NCI-H2196 (cell line): ENCODE measurements around the gene TXNRD2.

Source experiments
- DNase-seq: peaks from one replicate; lab custom pipeline; 2025; ENCODE audit not compliant: unreplicated experiment; lab: John Stamatoyannopoulos, UW

The TXNRD2 gene

DNA sequence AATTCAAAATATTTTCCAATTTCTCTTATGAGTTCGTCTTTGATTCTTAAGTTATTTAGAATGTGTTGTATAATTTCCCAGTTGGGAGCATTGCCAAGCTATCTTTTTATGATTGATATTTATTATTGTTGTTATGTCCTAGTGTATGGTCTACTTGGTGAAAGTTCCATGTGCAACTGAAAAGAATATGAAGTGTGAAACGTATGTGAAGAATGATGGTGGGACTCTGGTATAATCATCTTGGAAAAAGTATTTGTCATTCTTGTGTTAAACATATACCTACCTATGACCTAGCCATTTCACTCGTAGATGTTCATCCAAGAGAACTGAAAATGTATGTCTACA lies 75.0 kb downstream of the TXNRD2 start:
- DNase-seq, result no peak

DNA sequence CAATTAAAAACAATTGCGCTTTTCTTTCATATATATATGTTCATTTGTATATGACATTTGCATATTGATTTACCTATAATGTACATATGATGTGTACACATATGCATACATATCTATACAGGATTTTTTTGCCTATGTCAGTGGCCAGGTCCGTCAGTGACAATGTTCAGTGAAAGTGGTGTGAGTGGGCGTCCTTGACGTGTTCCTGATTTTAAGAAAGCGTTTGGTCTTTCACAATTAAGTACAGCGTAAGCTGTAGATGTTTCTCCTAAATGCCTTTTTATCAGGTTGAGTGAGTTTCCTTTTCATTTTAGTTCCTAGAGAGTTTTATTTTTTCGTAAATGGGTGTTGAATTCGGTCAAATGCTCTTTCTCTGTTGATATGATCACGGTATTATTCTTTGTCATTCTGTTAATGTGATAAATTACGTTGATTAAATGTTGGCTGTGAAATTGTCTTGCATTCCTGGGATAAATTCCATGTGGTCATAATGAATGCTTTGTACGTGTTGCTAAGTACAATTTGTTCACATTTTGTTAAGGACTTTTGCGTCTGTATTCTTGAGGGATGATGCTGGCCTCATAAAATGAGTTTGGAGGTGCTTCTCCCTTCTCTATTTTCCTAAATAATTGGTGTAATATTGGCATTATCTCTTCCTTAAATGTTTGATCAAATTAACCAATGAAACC lies 76.3 kb downstream of the TXNRD2 start:
- DNase-seq, result no peak

DNA sequence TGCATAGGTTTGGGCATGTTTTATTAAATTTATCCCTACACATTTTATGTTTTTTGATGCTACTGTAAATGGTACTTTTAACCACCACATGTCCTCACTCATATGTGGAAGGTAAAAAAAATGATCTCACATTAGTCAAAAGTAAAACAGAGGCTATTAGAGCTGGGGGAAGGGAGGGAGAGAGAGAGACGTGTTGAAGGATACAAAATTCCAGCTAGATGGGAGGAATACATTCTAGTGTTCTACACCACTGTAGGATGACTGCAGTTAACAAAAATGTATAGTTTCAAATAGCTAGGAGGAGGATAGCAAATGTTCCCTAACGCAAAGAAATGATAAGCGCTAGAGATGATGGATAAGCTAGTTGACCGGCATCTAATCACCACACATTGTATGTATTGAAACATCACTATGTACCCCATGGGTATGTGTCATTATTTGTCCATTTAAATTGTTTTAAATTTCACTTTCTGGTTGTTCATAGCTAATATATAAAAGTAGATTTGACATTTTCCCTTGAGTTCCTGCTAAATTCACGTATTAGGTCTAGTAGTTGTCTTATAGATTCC lies 77.0 kb downstream of the TXNRD2 start:
- DNase-seq, result no peak

DNA sequence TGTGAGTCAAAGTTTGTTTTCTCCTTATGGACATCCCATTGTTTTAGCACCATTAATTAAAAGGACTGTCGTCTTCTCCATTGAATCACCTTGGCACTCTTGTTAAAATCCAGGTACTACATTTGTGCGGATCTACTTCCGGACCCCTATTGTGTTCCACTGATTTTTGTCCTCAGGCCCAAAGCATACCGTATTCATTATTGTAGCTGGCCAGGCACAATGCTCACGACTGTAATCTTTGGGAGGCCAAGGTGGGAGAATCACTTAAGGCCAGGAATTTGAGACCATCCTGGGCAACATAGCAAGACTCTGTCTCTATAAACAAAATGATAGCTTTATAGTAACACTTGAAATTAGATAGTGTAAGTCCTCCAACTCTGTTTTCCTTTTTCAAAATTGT lies 78.0 kb downstream of the TXNRD2 start:
- no peak for DNase-seq

DNA sequence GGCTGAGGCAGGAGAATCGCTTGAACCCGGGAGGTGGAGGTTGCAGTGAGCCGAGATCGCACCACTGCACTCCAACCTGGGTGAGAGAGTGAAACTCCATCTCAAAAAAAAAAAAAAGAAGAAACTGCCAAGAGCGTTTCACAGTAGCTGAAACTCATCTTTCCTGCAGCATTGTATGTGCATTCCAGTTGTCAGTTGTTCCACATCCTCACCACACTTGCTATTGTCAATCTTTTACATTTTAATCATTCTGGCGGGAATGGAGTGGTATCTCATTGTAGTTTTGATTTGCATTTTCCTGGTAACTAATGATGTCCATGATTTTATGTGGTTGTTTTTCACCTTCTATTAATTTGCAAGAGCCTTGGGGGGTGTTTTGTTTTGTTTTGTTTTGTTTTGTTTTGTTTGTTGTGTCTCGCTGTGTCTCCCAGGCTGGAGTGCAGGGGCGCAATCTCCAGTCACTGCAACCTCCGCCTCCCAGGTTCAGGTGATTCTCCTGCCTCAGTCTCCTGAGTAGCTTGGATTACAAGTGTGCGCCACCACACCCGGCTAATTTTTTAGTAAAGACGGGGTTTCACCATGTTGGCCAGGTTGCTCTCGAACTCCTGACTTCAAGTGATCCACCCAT lies 78.9 kb downstream of the TXNRD2 start:
- DNase-seq, result no peak

DNA sequence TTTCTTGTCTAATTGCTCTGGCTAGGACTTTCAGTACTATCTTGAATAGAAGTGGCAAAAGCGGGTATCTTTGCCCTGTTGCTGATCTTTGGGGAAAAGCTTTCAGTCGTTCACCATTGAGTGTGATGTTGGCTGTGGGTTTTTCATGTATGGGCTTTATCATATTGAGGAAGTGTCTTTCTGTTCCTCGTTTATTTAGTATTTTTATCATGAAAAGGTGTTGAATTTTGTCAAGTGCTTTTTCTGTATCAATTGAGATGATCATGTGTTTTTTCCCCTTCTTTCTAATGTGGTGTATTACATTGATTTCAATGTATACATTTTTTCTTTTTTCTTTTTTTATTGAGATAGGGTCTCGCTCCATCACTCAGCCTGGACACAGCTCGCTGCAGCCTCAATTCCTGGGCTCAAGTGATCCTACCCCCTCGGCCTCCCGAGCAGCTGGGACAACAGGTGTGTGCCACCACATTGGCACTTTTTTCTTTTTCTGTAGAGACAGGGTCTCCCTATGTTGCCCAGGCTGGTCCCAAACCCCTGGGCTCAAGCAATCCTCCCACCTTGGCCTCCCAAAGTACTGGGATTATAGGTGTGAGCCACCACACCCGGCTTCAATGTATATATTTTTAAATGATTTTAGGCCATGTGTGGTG lies 81.6 kb downstream of the TXNRD2 start:
- DNase-seq, result no peak

DNA sequence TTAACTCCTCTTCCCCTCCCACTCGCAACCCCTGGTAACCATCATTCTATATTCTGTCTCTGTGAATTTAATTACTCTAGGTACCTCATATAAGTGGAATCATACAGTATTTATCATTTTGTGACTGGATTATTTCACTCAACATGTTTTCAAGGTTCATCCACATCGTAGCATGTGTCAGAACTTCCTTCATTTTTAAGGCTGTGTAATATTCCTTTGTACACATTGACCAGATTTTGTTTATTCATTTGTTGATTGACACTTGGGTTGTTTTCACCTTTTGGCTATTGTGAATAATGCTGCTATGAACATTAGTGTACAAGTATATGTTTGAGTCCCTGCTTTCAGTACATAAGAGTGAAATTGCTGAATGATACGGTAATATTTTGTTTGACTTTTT lies 84.2 kb downstream of the TXNRD2 start:
- DNase-seq, result no peak

DNA sequence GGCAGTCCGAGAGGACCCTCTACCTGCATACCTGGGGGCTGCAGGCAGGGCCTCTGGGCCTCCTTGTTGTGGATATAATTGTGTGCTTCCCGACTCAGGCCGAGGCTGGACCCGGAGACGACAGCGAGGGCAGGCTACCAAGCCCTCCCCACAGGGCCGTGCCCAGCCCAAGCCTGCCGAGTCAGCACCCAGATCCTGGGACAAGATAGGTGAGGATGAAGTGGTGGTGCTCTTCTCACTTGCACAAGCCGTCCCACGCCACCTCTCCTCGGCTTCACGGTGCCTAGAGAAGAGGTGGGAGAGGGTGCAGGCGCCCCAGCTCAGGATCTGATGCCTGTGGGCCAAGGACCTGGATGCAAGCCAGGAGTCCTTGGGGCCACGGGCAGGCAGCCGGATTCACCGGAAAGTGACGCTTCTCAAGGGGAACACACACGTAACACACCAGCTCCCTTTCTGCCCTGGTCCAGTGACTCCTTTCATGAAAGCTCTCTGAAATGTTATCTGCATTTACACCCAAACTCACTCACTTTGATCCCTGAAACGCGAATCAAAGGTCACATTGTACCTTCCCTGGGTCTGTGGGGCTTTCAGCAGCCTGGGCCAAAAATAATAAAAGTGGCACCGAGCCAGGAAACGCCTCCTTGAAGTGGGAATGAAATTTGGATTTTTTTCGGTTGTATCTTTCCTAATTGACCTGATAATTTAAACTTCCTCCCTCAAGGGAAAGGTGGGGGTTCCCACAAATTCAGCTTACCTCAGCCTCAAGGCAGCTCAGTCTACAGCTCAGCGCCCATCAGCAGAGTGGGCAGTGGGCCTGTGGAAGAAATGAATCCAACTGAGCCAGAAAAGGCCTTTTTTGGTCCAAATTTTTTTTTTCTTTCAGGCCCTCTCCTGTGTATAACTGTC lies 85.9 kb downstream of the TXNRD2 start:
- DNase-seq, result peak; percentile 60

DNA sequence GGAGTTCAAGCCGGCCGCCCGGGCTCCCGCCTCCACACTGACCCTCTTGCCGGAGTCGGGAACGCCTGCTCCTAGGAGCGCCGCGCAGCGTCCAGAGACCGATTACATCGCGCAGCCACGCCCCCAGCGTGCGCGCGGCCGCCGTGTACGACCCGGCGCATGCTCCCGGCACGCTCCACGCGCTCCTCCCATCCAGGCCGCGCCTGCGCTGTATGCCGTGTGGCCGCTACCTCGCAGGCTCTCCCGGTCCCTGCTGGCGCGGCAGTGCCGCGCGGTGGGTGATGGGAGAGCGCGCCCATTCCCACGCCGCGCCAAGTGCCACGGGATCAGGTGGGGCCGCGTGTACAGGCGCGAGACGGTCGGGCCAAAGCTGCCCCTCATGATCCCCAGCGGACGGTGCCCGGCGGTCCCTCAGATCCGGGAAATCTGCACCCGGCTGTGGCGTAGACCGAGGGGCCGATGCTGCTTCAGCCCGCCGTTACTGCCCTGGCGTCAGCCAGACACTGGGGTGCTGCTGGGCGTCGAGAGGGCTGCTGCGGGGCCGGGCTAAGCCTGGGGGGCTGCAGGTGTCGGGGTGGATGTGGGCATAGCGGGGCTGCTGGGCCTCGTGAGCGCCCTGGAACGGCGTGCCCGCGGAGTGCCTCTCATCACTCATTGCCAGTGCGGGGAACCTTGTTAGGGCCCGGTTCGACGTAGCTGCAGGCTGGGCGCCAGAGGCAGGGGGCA lies 86.7 kb downstream of the TXNRD2 start, which contains the start of the genes GNB1L and RTL10:
Gene GNB1L, minus strand, starts transcription at position 97 of the 726 bp plus-strand sequence. CDS start 33,519 bp downstream, outside the sequence.
Gene RTL10, minus strand, starts transcription at position 97 of the 726 bp plus-strand sequence. CDS start 2,613 bp downstream, outside the sequence.
- DNase-seq, result peak; percentile 84

DNA sequence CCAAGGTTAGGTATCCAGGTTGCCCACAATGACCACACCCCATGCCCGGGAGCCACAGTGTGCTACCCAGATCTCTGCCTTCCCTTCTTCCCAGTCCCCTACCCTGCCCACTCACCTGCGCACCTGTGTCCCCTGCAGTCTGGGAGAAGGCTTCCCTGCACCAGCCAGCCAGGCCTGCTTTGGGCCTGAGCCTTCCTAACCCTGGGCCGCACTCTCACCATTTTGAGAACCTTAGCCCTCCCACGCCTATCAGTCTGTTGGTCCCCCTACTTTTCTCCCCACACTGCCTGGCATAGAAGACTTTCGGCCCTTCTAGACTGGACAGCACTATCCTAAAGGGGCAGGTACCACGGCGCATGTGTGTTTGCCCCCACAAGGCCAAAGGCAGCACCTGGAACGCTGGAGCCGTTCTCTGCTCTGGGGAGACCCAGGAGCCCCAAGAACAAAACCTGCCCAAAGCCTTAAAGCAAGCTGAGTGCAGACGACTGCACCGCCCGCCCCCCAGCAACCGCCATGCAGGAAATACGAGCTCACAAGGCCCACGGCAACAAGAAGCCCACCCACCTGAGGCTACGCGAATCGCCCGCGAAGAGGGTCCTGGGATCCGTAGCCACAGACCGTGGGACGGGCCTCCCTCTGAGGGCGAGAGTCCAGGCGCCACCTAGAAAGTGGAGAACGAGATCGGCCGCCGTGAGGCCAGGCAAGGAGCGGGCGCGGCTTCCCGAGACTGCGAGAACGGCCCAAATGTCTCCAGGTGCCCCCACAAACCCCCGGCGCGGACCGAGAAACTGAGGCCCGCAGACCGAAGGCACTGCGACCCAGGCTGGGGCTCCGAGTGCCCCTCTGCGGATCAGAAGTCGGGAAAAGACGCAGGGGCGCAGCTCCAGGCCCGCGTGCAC lies 87.5 kb downstream of the TXNRD2 start:
- DNase-seq, result no peak

DNA sequence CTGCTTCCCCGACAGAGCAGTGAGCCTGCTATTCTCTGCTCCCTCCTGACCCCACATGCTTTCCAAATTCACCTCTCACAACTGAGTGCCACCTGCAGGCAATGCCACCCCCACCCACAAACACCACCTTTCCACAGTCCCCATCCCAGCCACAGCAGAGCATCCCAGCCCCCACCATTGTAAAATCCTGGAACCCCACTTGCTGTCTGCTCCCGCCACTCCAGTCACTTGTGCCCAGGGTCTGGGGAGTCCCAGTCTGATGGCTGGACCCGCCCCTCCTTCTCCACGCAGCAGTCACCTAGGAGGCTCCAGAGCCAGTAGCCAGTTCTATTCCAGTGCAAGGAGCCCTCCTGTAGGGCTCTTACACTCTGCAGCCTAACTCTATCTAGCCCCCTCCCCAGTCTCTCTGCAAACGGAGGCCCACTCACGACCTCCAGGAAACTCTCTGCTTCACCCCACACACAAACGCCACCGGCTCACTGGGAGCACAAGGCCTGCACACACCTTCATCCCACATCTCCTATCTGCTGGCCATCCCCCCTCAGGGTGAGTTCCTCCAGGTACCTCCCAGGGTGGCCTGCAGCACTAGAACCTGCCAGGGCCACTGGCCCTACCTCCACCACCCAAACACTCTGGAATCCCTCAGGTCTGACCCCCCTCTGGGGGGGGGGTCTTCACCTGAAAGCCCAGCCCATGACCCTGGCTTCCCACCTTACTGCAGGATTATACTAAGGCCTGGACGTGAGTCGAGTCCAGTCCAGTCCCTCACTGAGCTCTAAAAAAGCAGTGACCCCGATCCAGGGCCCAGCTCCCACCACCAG lies 88.3 kb downstream of the TXNRD2 start:
- no peak for DNase-seq

DNA sequence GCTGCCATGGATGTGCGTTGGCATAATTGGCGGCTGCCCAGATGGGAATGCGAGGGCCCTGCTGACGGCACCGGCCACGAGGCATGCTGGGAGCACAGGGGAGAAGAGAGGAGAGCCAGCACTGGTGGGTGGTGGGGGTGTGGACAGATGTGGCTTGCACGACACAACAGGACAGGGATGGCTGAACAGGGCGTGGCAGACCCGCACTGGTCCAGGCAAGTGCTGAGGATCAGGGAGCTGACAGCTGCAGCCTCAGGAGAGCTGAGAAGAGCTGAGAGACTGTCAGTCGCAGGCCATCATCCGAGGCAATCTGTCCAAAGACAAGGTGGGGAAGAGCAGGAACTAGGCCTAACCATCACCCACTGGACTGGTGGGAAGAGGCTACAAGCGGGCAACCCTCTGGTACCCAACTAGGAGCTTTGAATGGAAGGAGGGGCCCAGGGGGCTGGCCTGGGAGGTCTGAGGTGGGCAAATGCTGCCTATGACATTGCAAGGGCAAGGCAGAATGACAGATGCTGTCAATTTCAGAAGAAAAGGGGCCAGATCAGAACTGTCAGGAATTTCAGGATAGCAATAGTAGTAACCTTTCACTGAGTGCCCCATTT lies 89.3 kb downstream of the TXNRD2 start:
- DNase-seq, result no peak

DNA sequence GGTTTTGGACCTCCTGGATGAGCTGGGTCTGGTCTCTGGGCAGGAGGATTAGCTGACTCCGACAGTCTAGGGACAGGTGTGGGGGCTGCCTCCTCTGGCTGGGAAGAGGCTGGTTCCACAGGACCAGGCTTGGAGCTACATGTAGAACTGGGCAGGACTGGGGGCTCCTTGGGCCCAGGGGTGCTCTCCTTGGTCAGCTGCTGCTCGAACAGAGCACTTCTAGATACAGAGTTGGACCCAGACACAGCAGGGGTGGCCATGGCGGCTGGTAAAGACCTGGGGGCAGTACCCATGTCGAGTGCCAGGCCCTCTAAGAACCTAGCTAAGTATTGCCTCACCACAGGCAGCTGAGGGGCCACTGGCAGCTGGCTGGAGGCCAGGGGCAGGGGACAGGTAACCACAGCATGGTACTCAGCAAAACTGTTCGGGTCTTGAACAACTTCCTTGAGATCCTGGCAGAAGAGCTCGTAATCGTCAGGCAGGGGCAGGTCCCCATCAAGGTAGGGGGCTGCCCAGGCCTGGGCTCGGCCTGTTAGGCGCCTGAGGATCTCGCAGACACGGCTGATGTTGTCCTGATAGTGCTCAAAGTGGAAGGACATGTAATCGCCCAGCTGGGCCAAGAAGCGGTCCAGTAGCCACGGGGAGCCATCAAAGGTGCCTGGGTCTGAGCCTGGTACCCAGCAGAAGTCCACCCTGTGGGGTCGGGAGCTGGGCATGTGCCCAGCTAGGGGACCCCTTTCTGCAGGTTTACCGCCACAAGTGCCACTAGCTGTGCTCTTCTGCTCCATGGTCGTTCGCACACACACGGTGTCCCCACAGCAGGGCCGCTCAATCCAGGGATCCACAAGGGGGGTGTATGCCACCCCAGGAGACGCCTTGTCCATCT lies 90.1 kb downstream of the TXNRD2 start:
- no peak for DNase-seq

DNA sequence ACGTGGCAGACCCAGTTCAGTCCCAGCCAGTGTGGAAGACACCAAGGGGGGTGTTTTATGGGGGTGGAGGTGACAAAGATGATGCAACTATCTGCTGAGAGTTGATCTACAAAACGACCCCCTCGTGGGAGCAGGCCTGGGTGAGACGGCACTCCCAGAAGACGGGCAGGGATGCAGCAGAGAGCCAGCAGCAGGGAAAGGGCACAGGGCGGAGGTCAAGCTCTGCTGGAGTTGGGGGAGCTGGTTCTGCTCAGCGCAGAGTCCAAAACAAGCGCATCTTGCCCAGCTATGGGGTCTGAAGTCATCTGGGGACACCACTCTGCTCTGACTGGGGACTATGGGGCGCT lies 90.9 kb downstream of the TXNRD2 start:
- DNase-seq, result no peak

DNA sequence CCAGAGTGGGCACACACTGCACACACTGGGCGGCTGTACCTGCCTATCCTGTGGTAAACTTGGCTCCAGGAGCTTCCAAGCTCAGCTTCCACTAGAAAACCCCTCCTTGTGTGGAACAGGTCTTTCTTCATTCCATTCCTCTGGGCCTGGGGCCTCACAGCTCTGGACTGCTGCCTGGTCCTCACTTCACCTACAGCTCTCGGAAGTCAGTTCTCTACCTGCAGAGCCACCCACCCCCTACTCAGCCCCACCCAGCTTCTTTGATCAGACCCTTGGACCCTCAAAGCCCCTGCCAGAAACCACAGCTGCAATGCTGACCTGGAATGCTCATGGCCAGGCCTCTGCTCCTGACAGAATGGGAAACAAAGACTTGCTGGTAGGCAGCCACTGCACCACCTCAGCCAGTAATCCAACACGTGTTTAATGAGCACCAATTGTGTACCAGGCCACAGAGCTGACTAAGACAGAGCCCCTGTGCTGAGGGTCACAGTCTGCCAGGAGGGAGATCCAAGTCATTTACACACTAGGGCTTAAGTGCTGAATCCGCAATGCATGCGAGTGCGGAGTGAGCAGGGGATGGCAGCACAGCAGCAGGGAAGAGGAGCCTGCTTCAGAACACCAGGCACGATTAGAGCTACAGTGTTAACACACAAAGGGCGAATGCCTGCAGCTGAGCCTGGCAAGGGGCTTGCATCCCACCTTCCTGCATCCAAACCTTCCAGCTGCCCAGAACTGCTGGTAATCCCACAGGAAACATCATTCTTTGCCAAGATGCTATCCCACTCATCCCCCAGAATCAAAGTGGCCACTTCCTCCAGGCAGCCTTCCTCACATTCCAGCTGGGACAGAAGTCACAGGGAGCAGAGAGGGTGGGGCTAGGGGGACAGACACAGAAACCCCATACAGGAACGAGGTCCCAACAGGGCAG lies 91.5 kb downstream of the TXNRD2 start:
- DNase-seq, result no peak
